K562 (cell line): ENCODE data around the gene VGF. TPM values are rescaled to one million over a fixed set of nuclear protein-coding genes. Genes with fewer than 3 reads are reported as not detected.

Source experiments
- ARID2 ChIP-seq: fragments of 450-650 bp; IDR thresholded peaks from 2 replicates; pipeline ENCODE4 v1.6.1; 2017; ENCODE audit warnings: antibody characterized with exemption, mild to moderate bottlenecking
- BHLHE40 ChIP-seq: IDR thresholded peaks from 2 replicates; pipeline ENCODE4 v1.6.1; 2011; ENCODE audit warnings: low read length, improper control_type of control experiment
- CBX1 ChIP-seq: sonication (generic); IDR thresholded peaks from 2 replicates; pipeline ENCODE4 v1.6.1; 2016; ENCODE audit warnings: antibody characterized with exemption, low read depth, mild to moderate bottlenecking
- E2F6 ChIP-seq, 2 experiments: IDR thresholded peaks; 2 replicates each; pipeline ENCODE4 v1.6.1; 2011; ENCODE audit warnings: borderline replicate concordance in 1 of 2, control low read depth in 1 of 2, low read depth in 1 of 2, low read length in 1 of 2, mild to moderate bottlenecking in 1 of 2, mixed read lengths in 1 of 2, moderate library complexity in 1 of 2; ENCODE audit not compliant: insufficient read depth in 1 of 2, insufficient read length in 1 of 2, poor library complexity in 1 of 2, severe bottlenecking in 1 of 2; ENCODE audit errors: extremely low read depth in 1 of 2
- ETV1 ChIP-seq: fragments of 450-650 bp; conservative IDR thresholded peaks from 2 replicates; pipeline ENCODE4 v1.6.1; 2016; ENCODE audit warnings: missing genetic modification characterization, control low read depth, low read depth, missing compliant biosample characterization
- FOXJ2 ChIP-seq: fragments of 200-800 bp; sonication (Bioruptor generic); IDR thresholded peaks from 2 replicates; pipeline ENCODE4 v1.6.1; 2016; ENCODE audit warnings: missing genetic modification characterization, missing compliant biosample characterization
- FOXP4 ChIP-seq: sonication (generic); formaldehyde crosslinking; IDR thresholded peaks from 2 replicates; pipeline ENCODE4 v1.8.0; 2022; ENCODE audit warnings: mild to moderate bottlenecking, missing genetic modification reagents, borderline replicate concordance
- HNRNPL ChIP-seq: fragments of 200-400 bp; formaldehyde crosslinking; IDR thresholded peaks from 2 replicates; pipeline ENCODE4 v1.6.1; 2017; ENCODE audit warnings: low read depth, mild to moderate bottlenecking, low read length
- JUN ChIP-seq, 2 experiments: sonication (generic) in 1 of 2; formaldehyde crosslinking in 1 of 2; IDR thresholded peaks; 2 replicates each; pipeline versions ENCODE4 v1.6.1 to v1.8.0; 2012 to 2022; ENCODE audit warnings: borderline replicate concordance in 2 of 2, mild to moderate bottlenecking in 2 of 2, improper control_type of control experiment in 1 of 2, low read depth in 1 of 2, low read length in 1 of 2, missing genetic modification reagents in 1 of 2
- L3MBTL2 ChIP-seq: fragments of 450-650 bp; IDR thresholded peaks from 2 replicates; pipeline ENCODE4 v1.6.1; 2016; ENCODE audit warnings: mild to moderate bottlenecking, moderate library complexity
- NFIC ChIP-seq: fragments of 450-650 bp; IDR thresholded peaks from 2 replicates; pipeline ENCODE4 v1.6.1; 2017; ENCODE audit warnings: mild to moderate bottlenecking, inconsistent platforms
- NRF1 ChIP-seq, 2 experiments: fragments of 450-650 bp; IDR thresholded peaks in 1 of 2; conservative IDR thresholded peaks in 1 of 2; 2 replicates each; pipeline ENCODE4 v1.6.1; 2014; ENCODE audit warnings: mild to moderate bottlenecking in 2 of 2
- RBM15 ChIP-seq: fragments of 200-400 bp; formaldehyde crosslinking; IDR thresholded peaks from 2 replicates; pipeline ENCODE4 v1.6.1; 2018; ENCODE audit warnings: mild to moderate bottlenecking, low read length, moderate library complexity; ENCODE audit not compliant: insufficient read depth
- SRSF1 ChIP-seq: fragments of 200-400 bp; formaldehyde crosslinking; IDR thresholded peaks from 2 replicates; pipeline ENCODE4 v1.6.1; 2017; ENCODE audit warnings: mild to moderate bottlenecking, low read depth, low read length, moderate library complexity
- SUPT5H ChIP-seq: fragments of 450-650 bp; IDR thresholded peaks from 2 replicates; pipeline ENCODE4 v1.6.1; 2016
- TBP ChIP-seq: optimal IDR thresholded peaks from 2 replicates; pipeline ENCODE3; 2011; ENCODE audit warnings: low read depth, low read length, improper control_type of control experiment
- ZNF12 ChIP-seq: sonication (generic); formaldehyde crosslinking; IDR thresholded peaks from 2 replicates; pipeline ENCODE4 v1.4.0; 2020; ENCODE audit warnings: mild to moderate bottlenecking, missing genetic modification reagents
- ZNF23 ChIP-seq: fragments of 250-450 bp; sonication (Bioruptor Pico); IDR thresholded peaks from 2 replicates; pipeline ENCODE4 v1.4.0; 2020; ENCODE audit warnings: mild to moderate bottlenecking
- ZNF830 ChIP-seq: fragments of 250-450 bp; sonication (Bioruptor Pico); IDR thresholded peaks from 2 replicates; pipeline ENCODE4 v1.5.0; 2021; ENCODE audit warnings: mild to moderate bottlenecking
- polyA plus RNA-seq, 8 experiments: library from polyadenylated mRNA; depleted of rRNA in 4 of 8; stranded (reverse) in 5 of 8; unstranded in 3 of 8; fragments of >200 nt; fragmentation: Nextera tagmentation in 2 of 8; fragmentation: Illumina TruSeq in 1 of 8; extraction: Ambion mirVana in 2 of 8; extraction: Trizol in 1 of 8; gene quantifications; 2 replicates each; pipeline versions ENCODE4 v1.2.1 to v1.2.3, GENCODE V29; 2011 to 2014; ENCODE audit warnings: inconsistent platforms in 1 of 8, missing spikeins in 1 of 8
- total RNA-seq, 7 experiments: library from RNA; depleted of rRNA in 6 of 7; stranded (reverse); fragments of >200 nt in 6 of 7; fragmentation: Illumina TruSeq in 2 of 7; extraction: Trizol in 2 of 7; gene quantifications; 2 replicates each; pipeline versions ENCODE4 v1.2.1 to v1.2.3, GENCODE V29; 2011 to 2021; ENCODE audit warnings: low replicate concordance in 1 of 7
- TF ChIP-seq, protein P1 (sequence below): fragments of 450-650 bp; IDR thresholded peaks from 2 replicates; pipeline ENCODE4 v1.6.1; 2017; ENCODE audit warnings: antibody characterized with exemption
- TF ChIP-seq, protein P2 (sequence below): sonication (generic); formaldehyde crosslinking; IDR thresholded peaks from 2 replicates; pipeline ENCODE4 v1.8.0; 2022; ENCODE audit warnings: mild to moderate bottlenecking, missing genetic modification reagents

The VGF gene
- total and polyA plus RNA-seq, 9 of the 15 experiments (the other 6 are each of a cell fraction or from before 2014, with no cell fraction given) = 0.03 to 5.7 (median 0.34) TPM

GRCh38 chr7:101172854-101173751 lies 7.7 kb upstream of the VGF start (continued):
- TF ChIP-seq ZNF830 (peak; percentile 20; the same call in 1 of the 2 replicates), ARID2 (no peak), ETV1 (tag) (no peak), SUPT5H (no peak), E2F6 (IDR thresholded peaks at IDR 0.05; ENCODE audit: borderline replicate concordance in 1 of 2, extremely low read depth in 1 of 2, insufficient read depth in 1 of 2, insufficient read length in 1 of 2, low read depth in 1 of 2, low read length in 1 of 2, poor library complexity in 1 of 2, severe bottlenecking in 1 of 2) (peak; percentile 55 to 78), HNRNPL (peak; percentile 64; the same call in 1 of the 2 replicates), BHLHE40 (0 out of 2 replicates have a peak, but pooled peaks have one; percentile 16), CBX1 (0 out of 2 replicates have a peak, but pooled peaks have one; percentile 13), RBM15 (no peak), L3MBTL2 (peak; percentile 57; the same call in 1 of the 2 replicates), NRF1 (conservative IDR thresholded peaks at IDR 0.05 in 1 of 2, IDR thresholded peaks at IDR 0.05 in 1 of 2) (peak in 1 of 2 experiments; percentile 42; a peak in 1 of 4 replicates), SRSF1 (no peak), TBP (peak; percentile 7), ZNF23 (CRISPR knock-in tag) (no peak), FOXJ2 (tag) (no peak), FOXP4 (no peak), NFIC (peak; percentile 74), ZNF12 (CRISPR knock-in tag) (no peak), JUN (IDR thresholded peaks at IDR 0.05; ENCODE audit: borderline replicate concordance, low read depth, low read length) (no peak), JUN (CRISPR knock-in tag; IDR thresholded peaks at IDR 0.05; ENCODE audit: borderline replicate concordance) (0 out of 2 replicates have a peak, but pooled peaks have one; percentile 18)
- TF ChIP-seq, protein P1, sequence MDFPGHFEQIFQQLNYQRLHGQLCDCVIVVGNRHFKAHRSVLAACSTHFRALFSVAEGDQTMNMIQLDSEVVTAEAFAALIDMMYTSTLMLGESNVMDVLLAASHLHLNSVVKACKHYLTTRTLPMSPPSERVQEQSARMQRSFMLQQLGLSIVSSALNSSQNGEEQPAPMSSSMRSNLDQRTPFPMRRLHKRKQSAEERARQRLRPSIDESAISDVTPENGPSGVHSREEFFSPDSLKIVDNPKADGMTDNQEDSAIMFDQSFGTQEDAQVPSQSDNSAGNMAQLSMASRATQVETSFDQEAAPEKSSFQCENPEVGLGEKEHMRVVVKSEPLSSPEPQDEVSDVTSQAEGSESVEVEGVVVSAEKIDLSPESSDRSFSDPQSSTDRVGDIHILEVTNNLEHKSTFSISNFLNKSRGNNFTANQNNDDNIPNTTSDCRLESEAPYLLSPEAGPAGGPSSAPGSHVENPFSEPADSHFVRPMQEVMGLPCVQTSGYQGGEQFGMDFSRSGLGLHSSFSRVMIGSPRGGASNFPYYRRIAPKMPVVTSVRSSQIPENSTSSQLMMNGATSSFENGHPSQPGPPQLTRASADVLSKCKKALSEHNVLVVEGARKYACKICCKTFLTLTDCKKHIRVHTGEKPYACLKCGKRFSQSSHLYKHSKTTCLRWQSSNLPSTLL = no peak
- TF ChIP-seq, protein P2, sequence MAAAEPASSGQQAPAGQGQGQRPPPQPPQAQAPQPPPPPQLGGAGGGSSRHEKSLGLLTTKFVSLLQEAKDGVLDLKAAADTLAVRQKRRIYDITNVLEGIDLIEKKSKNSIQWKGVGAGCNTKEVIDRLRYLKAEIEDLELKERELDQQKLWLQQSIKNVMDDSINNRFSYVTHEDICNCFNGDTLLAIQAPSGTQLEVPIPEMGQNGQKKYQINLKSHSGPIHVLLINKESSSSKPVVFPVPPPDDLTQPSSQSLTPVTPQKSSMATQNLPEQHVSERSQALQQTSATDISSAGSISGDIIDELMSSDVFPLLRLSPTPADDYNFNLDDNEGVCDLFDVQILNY (CRISPR knock-in tag) = no peak
